Measurements from ENCODE around the gene ANO4.

DNA sequence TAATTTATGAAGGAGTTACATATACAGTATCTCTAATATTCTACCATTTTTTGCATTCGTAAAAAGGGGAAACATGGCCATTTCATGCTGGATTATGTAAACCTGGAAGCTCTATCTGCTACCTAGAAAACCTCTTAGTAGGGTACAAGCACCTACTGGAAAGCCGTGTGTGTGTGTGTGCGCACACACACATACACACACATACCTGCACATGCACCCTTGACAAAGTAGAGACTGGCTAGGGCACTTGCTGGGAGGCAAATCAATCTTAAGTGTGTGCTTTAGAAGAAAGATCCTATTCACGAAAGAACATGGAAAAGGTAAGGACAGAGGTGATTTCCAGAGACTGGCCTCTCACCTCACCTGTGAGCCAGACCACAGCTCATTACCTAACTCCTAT, 224.6 kb downstream of the ANO4 start:
- TF ChIP-seq POLR2AphosphoS5 (IDR thresholded peaks at IDR 0.05; ENCODE audit: insufficient read depth in 1 of 2, low read depth in 1 of 2), result no peak
- no peak for TF ChIP-seq POLR2A (IDR thresholded peaks at IDR 0.05)
